WTC11 (cell line): Measurements from ENCODE around the gene SDCCAG8.

ENCODE experiments used
- CREM ChIP-seq: sonication (generic); formaldehyde crosslinking; IDR thresholded peaks from 2 replicates; pipeline ENCODE4 v1.8.1; 2022; ENCODE audit warnings: mild to moderate bottlenecking, missing genetic modification reagents, moderate library complexity
- CTCF ChIP-seq: fragments of 200-600 bp; IDR thresholded peaks from 2 replicates; pipeline ENCODE4 v1.8.0; 2022; ENCODE audit warnings: antibody characterized with exemption
- E2F1 ChIP-seq: sonication (generic); formaldehyde crosslinking; IDR thresholded peaks from 2 replicates; pipeline ENCODE4 v1.8.0; 2022; ENCODE audit warnings: mild to moderate bottlenecking, missing genetic modification reagents
- FOXK1 ChIP-seq: sonication (generic); formaldehyde crosslinking; IDR thresholded peaks from 2 replicates; pipeline ENCODE4 v1.8.0; 2022; ENCODE audit warnings: mild to moderate bottlenecking, moderate library complexity, missing genetic modification reagents
- FOXP1 ChIP-seq: sonication (generic); formaldehyde crosslinking; IDR thresholded peaks from 2 replicates; pipeline ENCODE4 v1.8.0; 2022; ENCODE audit warnings: missing genetic modification reagents, mild to moderate bottlenecking, moderate library complexity, borderline replicate concordance
- IRF1 ChIP-seq: sonication (generic); formaldehyde crosslinking; IDR thresholded peaks from 2 replicates; pipeline ENCODE4 v1.8.0; 2023; ENCODE audit warnings: missing genetic modification reagents

DNA sequence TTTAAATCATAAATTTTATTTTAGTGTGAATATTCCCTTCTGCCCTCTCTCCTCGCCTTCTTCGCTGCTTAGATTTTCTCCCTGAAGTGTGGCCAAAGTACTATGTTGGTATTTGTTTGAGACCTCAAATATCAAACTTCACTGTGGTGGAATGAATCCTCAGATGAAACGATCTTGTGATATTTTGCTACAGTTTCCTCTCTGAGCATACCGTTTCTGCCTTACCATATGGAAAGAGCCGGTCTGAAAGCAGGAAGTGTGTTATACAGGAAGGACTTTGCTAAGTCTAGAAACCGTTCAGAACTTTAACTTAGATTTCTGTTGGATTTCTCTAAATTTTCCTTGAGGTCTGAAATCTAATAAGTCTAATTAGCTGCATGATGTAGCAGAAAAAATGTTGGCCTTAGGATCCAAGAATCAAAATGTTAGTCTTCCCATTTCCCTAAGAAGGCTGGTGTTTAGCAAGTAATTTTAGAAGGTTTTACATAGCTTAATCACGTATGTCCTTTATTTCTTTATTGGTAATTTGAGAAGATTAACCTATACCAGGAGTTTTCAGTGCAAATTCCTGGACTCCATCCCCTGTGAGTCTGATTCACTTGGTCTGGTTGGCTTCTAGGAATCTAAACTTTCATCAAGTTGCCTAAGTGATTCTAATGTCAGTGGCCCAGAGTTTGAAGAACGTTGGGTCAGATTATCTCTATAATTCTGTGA lies 30.7 kb downstream of the SDCCAG8 start:
- TF ChIP-seq FOXK1 (no peak), E2F1 (CRISPR knock-in tag) (no peak), CTCF (no peak), IRF1 (CRISPR knock-in tag) (no peak), CREM (CRISPR knock-in tag) (no peak), FOXP1 (CRISPR knock-in tag) (no peak)
